IMR-90 (cell line): ENCODE data around the gene ACOX1. TPM values are rescaled to one million over a fixed set of nuclear protein-coding genes. Genes with fewer than 3 reads are reported as not detected.

Source experiments
- ATAC-seq: fragments of 200-7000 bp; cut with Tn5 transposase; 2 replicates; pipeline ENCODE4 v1.9.1; 2020; ENCODE audit warnings: low read depth, mild to moderate bottlenecking, moderate library complexity
- BruUV-seq: library from RNA; stranded (reverse); fragments of 400-500 nt; replicated peaks from 2 replicates; lab custom pipeline; 2021; lab: Mats Ljungman, UMichigan
- CTCF ChIA-PET: fragments of 300-600 bp; formaldehyde crosslinking; extraction: SDS; loops from one replicate; lab custom pipeline; 2021; ENCODE audit warnings: antibody characterized with exemption; lab: Yijun Ruan, JAX
- POLR2A ChIA-PET: fragments of 300-600 bp; sonication (Branson Sonifier 250); formaldehyde crosslinking; loops from one replicate; lab custom pipeline; 2022; ENCODE audit warnings: antibody characterized with exemption; ENCODE audit not compliant: unreplicated experiment; lab: Charles Lee
- DNase-seq: peaks from one replicate; pipeline ENCODE4 v3.0.0; 2013
- H2AFZ ChIP-seq: replicated peaks from 2 replicates; pipeline ENCODE3; 2013; ENCODE audit warnings: low read length, mild to moderate bottlenecking; ENCODE audit not compliant: poor library complexity
- H2AK5ac ChIP-seq: 2 replicates; pipeline ENCODE4 v1.6.1; 2013; ENCODE audit warnings: low read depth, low read length, inconsistent platforms
- H2AK9ac ChIP-seq: replicated peaks from 2 replicates; pipeline ENCODE3; 2013; ENCODE audit warnings: mild to moderate bottlenecking, low read depth, low read length, moderate library complexity; ENCODE audit not compliant: poor library complexity
- H2BK120ac ChIP-seq: 2 replicates; pipeline ENCODE4 v1.6.1; 2013; ENCODE audit warnings: low read depth, low read length, inconsistent platforms
- H2BK15ac ChIP-seq: 3 replicates; pipeline ENCODE4 v1.6.1; 2013; ENCODE audit warnings: low read depth, low read length, inconsistent platforms
- H2BK20ac ChIP-seq: 2 replicates; pipeline ENCODE4 v1.6.1; 2013; ENCODE audit warnings: low read depth, mild to moderate bottlenecking, inconsistent platforms, low read length, moderate library complexity
- H2BK5ac ChIP-seq: 2 replicates; pipeline ENCODE4 v1.6.1; 2013; ENCODE audit warnings: mild to moderate bottlenecking, low read depth, low read length, inconsistent platforms; ENCODE audit not compliant: poor library complexity, severe bottlenecking
- H3K14ac ChIP-seq: replicated peaks from 2 replicates; pipeline ENCODE4 v1.6.1; 2013; ENCODE audit warnings: low read depth, low read length, inconsistent platforms
- H3K18ac ChIP-seq: 2 replicates; pipeline ENCODE4 v1.6.1; 2013; ENCODE audit warnings: low read depth, low read length, control low read depth
- H3K23ac ChIP-seq: 2 replicates; pipeline ENCODE4 v1.6.1; 2013; ENCODE audit warnings: low read depth, low read length, inconsistent platforms
- H3K27ac ChIP-seq: 2 replicates; pipeline ENCODE4 v1.5.1; 2013; ENCODE audit warnings: mild to moderate bottlenecking, control low read depth, low read length; ENCODE audit not compliant: insufficient read depth
- H3K27me3 ChIP-seq: 2 replicates; pipeline ENCODE4 v1.6.1; 2013; ENCODE audit warnings: low read length; ENCODE audit not compliant: control insufficient read depth, insufficient read depth
- H3K36me3 ChIP-seq: 2 replicates; pipeline ENCODE4 v1.6.1; 2013; ENCODE audit warnings: low read length, mixed read lengths; ENCODE audit not compliant: control insufficient read depth, insufficient read depth
- H3K4ac ChIP-seq: 2 replicates; pipeline ENCODE4 v1.6.1; 2013; ENCODE audit warnings: low read depth, low read length, inconsistent platforms
- H3K4me1 ChIP-seq: 2 replicates; pipeline ENCODE4 v1.6.1; 2013; ENCODE audit warnings: low read length, mixed read lengths; ENCODE audit not compliant: control insufficient read depth, insufficient read depth
- H3K4me2 ChIP-seq: 2 replicates; pipeline ENCODE4 v1.6.1; 2013; ENCODE audit warnings: low read depth, mild to moderate bottlenecking, control low read depth, low read length, moderate library complexity
- H3K4me3 ChIP-seq: 2 replicates; pipeline ENCODE4 v1.5.1; 2013; ENCODE audit warnings: low read depth, mild to moderate bottlenecking, control low read depth, low read length, moderate library complexity; ENCODE audit not compliant: insufficient read depth
- H3K56ac ChIP-seq: 2 replicates; pipeline ENCODE4 v1.6.1; 2013; ENCODE audit warnings: low read length, inconsistent platforms; ENCODE audit not compliant: insufficient read depth; ENCODE audit errors: extremely low read depth
- H3K79me1 ChIP-seq, 2 experiments: 2 replicates each; pipeline ENCODE4 v1.6.1; 2013; ENCODE audit warnings: low read length in 2 of 2, inconsistent platforms in 1 of 2, low read depth in 1 of 2
- H3K9ac ChIP-seq: 2 replicates; pipeline ENCODE4 v1.6.1; 2013; ENCODE audit warnings: low read depth, low read length, control low read depth
- H3K9me1 ChIP-seq: 2 replicates; pipeline ENCODE4 v1.6.1; 2013; ENCODE audit warnings: low read length, inconsistent platforms; ENCODE audit not compliant: insufficient read depth
- H3K9me3 ChIP-seq: 2 replicates; pipeline ENCODE4 v1.6.1; 2013; ENCODE audit warnings: low read length; ENCODE audit not compliant: control insufficient read depth, insufficient read depth
- H4K20me1 ChIP-seq: 2 replicates; pipeline ENCODE4 v1.6.1; 2013; ENCODE audit warnings: low read length, inconsistent platforms; ENCODE audit not compliant: insufficient read depth
- H4K5ac ChIP-seq: 2 replicates; pipeline ENCODE4 v1.6.1; 2013; ENCODE audit warnings: mild to moderate bottlenecking, low read depth, low read length, control low read depth
- H4K8ac ChIP-seq, 2 experiments: 2 replicates each; pipeline ENCODE4 v1.6.1; 2013; ENCODE audit warnings: low read depth in 2 of 2, low read length in 2 of 2, control low read depth in 1 of 2, inconsistent platforms in 1 of 2
- H4K91ac ChIP-seq: 2 replicates; pipeline ENCODE4 v1.6.1; 2013; ENCODE audit warnings: low read depth, low read length, inconsistent platforms; ENCODE audit not compliant: insufficient read depth
- BHLHE40 ChIP-seq: fragments of 150-350 bp; IDR thresholded peaks from 2 replicates; pipeline ENCODE4 v1.6.1; 2016; ENCODE audit warnings: mild to moderate bottlenecking, low read depth, low read length
- CEBPB ChIP-seq: IDR thresholded peaks from 2 replicates; pipeline ENCODE4 v1.6.1; 2012; ENCODE audit warnings: low read depth, low read length, improper control_type of control experiment
- CHD1 ChIP-seq: IDR thresholded peaks from 2 replicates; pipeline ENCODE4 v1.6.1; 2012; ENCODE audit warnings: low read depth, low read length, improper control_type of control experiment
- MAZ ChIP-seq: IDR thresholded peaks from 2 replicates; pipeline ENCODE4 v1.6.1; 2012; ENCODE audit warnings: low read depth, mild to moderate bottlenecking, low read length, improper control_type of control experiment, moderate library complexity, borderline replicate concordance
- RAD21 ChIP-seq: IDR thresholded peaks from 2 replicates; pipeline ENCODE4 v1.6.1; 2012; ENCODE audit warnings: low read length, improper control_type of control experiment
- RCOR1 ChIP-seq: IDR thresholded peaks from 2 replicates; pipeline ENCODE4 v1.6.1; 2012; ENCODE audit warnings: mild to moderate bottlenecking, low read length, improper control_type of control experiment; ENCODE audit not compliant: insufficient replicate concordance
- SMC3 ChIP-seq: fragments of 150-350 bp; IDR thresholded peaks from 2 replicates; pipeline ENCODE4 v1.6.1; 2016; ENCODE audit warnings: low read depth, mild to moderate bottlenecking, antibody characterized with exemption, low read length, moderate library complexity
- WGBS, 2 experiments: methylation state at CpG; one replicate each; pipeline versions ENCODE4 v1.1.5 to v1.1.7; 2013; ENCODE audit warnings: missing lambda C conversion rate in 2 of 2; ENCODE audit not compliant: insufficient read length in 1 of 2; ENCODE audit errors: extremely low coverage in 2 of 2; 5-methylcytosine and 5-hydroxymethylcytosine counted together
- dilution Hi-C: fragments of 300-500 bp; cut with HindIII; formaldehyde crosslinking; loops from one replicate; pipeline ENCODE4 v1.14.3; 2018; ENCODE audit warnings: low sequenced_read_pairs; ENCODE audit not compliant: unreplicated experiment
- in situ Hi-C: fragments of 300-500 bp; cut with MboI; formaldehyde crosslinking; loops from 3 replicates; pipeline ENCODE4 v1.14.3; 2019; ENCODE audit warnings: low sequenced_read_pairs, inconsistent platforms, mixed read lengths
- intact Hi-C: fragments of 100-400 bp; cut with micrococcal nuclease; formaldehyde crosslinking; loops from 2 replicates; pipeline ENCODE4 v1.10.0; 2022
- polyA plus RNA-seq, 3 experiments: library from polyadenylated mRNA; depleted of rRNA; stranded (reverse); fragments of >200 nt; gene quantifications; 2 replicates each; pipeline ENCODE4 v1.2.3, GENCODE V29; 2012; ENCODE audit warnings: low replicate concordance in 1 of 3
- total RNA-seq: library from RNA; depleted of rRNA; stranded (reverse); fragments of >200 nt; gene quantifications from 2 replicates; pipeline ENCODE4 v1.2.3, GENCODE V29; 2012
- TF ChIP-seq, protein P1 (sequence below): fragments of 150-350 bp; IDR thresholded peaks from 2 replicates; pipeline ENCODE4 v1.6.1; 2016; ENCODE audit warnings: low read depth, mild to moderate bottlenecking, low read length, moderate library complexity, borderline replicate concordance

Gene ACOX1
- total and polyA plus RNA-seq, 2 of the 4 experiments (the other 2 are of a cell fraction) = 16.1 to 94.8 TPM

- Histone ChIP-seq H2BK120ac (no peak overlapping the region), H3K9me1 (no peaks in the 10 kb centered on the region; the same call in 1 of the 2 replicates), H3K4me3 (no peak overlapping the region), H3K56ac (no peak overlapping the region), H2AK5ac (no peak overlapping the region), H3K23ac (no peak overlapping the region), H3K9me3 (no peaks in the 10 kb centered on the region), H3K9ac (no peak overlapping the region), H4K8ac (no peak overlapping the region), H4K20me1 (no peaks in the 10 kb centered on the region; the same call in 1 of the 2 replicates), H3K18ac (no peak overlapping the region), H3K4ac (no peak overlapping the region), H4K5ac (no peak overlapping the region), H3K4me2 (no peak overlapping the region), H2BK20ac (no peak overlapping the region), H3K27me3 (no peaks in the 10 kb centered on the region), H2AK9ac (no peak overlapping the region), H3K36me3 (peaks cover 14% of the 10 kb centered on the region), H4K91ac (no peak overlapping the region), H3K14ac (no peak overlapping the region), H3K79me1 (no peaks in the 10 kb centered on the region), H2BK5ac (no peak overlapping the region), H3K27ac (no peak overlapping the region), H2BK15ac (no peak overlapping the region), H3K4me1 (no peaks in the 10 kb centered on the region), H2AFZ (no peak overlapping the region)
- intact Hi-C loops (no loop called here), dilution Hi-C loops (no loop called here), in situ Hi-C loops (no loop called here)
- no TSS peak for BruUV-seq
- no peak for TF ChIP-seq BHLHE40
- no peak for TF ChIP-seq MAZ
- TF ChIP-seq CEBPB = no peak
- no peak for TF ChIP-seq RAD21
- TF ChIP-seq CHD1 = no peak
- no peak for TF ChIP-seq RCOR1
- TF ChIP-seq SMC3 = no peak
- TF ChIP-seq, protein P1, sequence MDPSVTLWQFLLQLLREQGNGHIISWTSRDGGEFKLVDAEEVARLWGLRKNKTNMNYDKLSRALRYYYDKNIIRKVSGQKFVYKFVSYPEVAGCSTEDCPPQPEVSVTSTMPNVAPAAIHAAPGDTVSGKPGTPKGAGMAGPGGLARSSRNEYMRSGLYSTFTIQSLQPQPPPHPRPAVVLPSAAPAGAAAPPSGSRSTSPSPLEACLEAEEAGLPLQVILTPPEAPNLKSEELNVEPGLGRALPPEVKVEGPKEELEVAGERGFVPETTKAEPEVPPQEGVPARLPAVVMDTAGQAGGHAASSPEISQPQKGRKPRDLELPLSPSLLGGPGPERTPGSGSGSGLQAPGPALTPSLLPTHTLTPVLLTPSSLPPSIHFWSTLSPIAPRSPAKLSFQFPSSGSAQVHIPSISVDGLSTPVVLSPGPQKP = no peak
- ATAC-seq (no peak), DNase-seq (no peak)
- CTCF ChIA-PET = no interaction called here
- POLR2A ChIA-PET = no interaction called here
- WGBS, 2 experiments = 71% methylated on average over 3 of the region's 11 CpGs; no CpG with 5 or more reads in 1 of the 2 experiments
These were observed 58.9 kb downstream of the ACOX1 start for GRCh38 chr17:75920045-75920560.
